Dendritic cell treated with granulocyte-macrophage colony-stimulating factor and Interleukin-4, amounts not matched to agents 40 ng/mL and 50 ng/mL, for 4 days (primary cell): Measurements from ENCODE around the gene NNAT.
"Not testable (repeated sequence)": the region's sequence is repeated elsewhere in the genome, so short reads cannot be mapped to it uniquely, and the experiment has no call there.

Source experiments
- H3K27ac Mint-ChIP-seq: one replicate; pipeline ENCODE4 v1.8.0; 2022; ENCODE audit warnings: mild to moderate bottlenecking, mixed read lengths
- H3K27me3 Mint-ChIP-seq: one replicate; pipeline ENCODE4 v1.8.0; 2022; ENCODE audit warnings: mild to moderate bottlenecking, mixed read lengths
- H3K36me3 Mint-ChIP-seq: one replicate; pipeline ENCODE4 v1.8.0; 2022; ENCODE audit warnings: low read depth, mixed read lengths
- H3K4me1 Mint-ChIP-seq: one replicate; pipeline ENCODE4 v1.8.0; 2022; ENCODE audit warnings: low read depth, mixed read lengths
- H3K4me3 Mint-ChIP-seq: one replicate; pipeline ENCODE4 v1.8.0; 2022; ENCODE audit warnings: mild to moderate bottlenecking, moderate library complexity, mixed read lengths
- H3K9me3 Mint-ChIP-seq: one replicate; pipeline ENCODE4 v1.8.0; 2022; ENCODE audit warnings: mixed read lengths
- intact Hi-C: fragments of 100-400 bp; cut with micrococcal nuclease; formaldehyde crosslinking; loops from one replicate; pipeline ENCODE4 v1.15.0; 2022

Gene NNAT

DNA sequence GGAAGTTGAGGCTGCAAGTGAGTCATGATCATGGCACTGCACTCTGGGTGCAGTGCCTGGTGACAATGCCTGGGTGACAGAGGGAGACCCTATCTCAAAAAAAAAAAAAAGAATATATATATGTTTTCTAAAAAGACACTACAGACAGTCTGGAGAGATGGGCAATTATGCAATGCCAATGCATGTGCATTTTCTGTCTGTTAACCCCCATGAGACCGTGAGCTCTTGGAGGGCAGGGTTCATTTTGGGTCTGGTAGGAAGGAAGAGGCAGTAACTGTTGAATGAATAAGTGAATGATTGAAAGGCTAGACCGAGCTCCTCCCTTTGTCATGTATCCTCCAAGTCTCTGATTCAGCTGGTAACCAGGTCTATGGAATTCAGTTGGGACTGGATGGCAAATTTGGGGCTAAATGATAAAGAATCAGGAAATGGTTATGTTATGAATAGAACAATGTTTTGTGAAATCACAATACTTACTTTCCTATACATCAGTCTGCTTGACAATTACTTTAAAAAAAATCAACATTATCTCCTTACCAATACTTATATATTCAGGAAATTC, 12.2 kb downstream of the NNAT start:
- intact Hi-C loops = no loop called here

DNA sequence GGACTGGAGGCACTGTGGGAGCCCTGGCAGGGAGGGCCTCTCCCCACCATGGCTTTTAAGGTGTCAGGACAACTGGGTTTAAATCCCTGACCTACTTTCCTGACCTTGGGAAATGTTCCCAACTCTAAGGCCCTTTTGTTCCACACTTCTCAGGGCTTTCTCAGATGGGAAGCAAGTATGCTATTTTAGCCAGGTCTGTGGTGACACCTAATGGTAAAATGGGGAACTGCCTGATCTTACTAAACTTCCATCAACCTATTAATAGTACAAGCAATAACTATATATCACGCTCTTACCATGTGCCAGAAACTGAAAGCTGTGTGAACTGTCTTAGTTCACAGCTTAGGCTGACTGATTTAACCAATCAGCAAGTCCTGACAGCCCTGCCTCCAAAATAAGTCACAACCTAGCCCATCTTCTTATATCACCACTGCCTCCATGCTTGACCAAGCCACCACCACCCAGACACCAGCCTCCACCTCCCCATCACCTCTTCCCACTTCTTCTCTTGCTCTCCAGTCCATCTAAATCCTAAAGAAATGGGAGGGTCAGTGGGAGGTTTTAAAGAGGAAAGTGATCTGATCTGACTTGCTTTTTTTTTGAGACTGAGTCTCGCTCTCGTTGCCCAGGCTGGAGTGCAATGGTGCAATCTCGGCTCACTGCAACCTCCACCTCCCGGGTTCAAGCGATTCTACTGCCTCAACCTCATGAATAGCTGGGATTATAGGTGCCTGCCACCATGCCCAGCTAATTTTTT, 13.5 kb downstream of the NNAT start:
- H3K27ac Mint-ChIP-seq = no peak overlapping the region
- no peaks in the 10 kb centered on the region for H3K9me3 Mint-ChIP-seq
- no peak overlapping the region for H3K4me3 Mint-ChIP-seq
- H3K4me1 Mint-ChIP-seq = peaks cover 13% of the 10 kb centered on the region
- intact Hi-C loops = loop anchor here (1.0 to 2.0 kb wide), 3 partner anchors 265 to 340 kb away; no protein-coding TSS in a partner anchor
- peaks cover 6% of the 10 kb centered on the region for H3K27me3 Mint-ChIP-seq
- no peaks in the 10 kb centered on the region for H3K36me3 Mint-ChIP-seq

More for the DNA sequence above, 12.2 kb downstream of the NNAT start:
- Mint-ChIP-seq H3K4me3 (no peak overlapping the region), H3K4me1 (peaks cover 23% of the 10 kb centered on the region), H3K36me3 (no peaks in the 10 kb centered on the region), H3K27ac (no peak overlapping the region), H3K9me3 (no peaks in the 10 kb centered on the region), H3K27me3 (peaks cover 8% of the 10 kb centered on the region)

DNA sequence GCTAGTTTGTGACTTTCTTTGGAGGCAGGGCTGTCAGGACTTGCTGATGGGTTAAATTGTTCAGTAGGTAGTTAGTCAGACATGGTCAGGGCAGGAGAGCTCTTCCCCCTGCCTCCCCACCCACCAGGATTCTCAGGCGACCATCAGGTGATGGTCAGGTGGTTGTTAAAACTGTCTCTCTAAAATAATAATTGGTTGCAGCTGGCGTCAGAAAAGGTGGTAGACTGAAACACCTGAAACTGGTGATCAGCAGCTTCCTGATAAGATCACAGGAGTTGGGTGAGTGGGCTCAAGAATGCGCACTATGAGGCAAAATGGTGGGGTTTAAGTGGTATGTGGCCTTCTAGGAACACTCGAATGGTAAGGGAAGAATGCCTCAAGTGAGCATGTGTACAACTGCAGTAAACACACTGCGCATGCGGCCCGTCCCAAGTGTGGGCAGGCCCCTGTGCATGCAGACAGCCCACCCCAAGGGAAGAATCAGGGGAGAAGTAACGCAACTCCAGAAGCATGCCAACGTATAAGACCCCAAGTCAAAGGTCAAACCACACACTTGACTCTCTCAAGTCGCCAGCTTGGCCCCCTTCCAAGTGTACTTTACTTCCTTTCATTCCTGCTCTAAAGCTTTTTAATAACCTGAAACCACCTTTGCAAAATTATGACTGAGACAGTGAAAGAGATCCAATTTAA, 14.5 kb downstream of the NNAT start:
- Mint-ChIP-seq H3K9me3 (no peaks in the 10 kb centered on the region), H3K27ac (no peak overlapping the region), H3K27me3 (peaks cover 10% of the 10 kb centered on the region), H3K36me3 (no peaks in the 10 kb centered on the region), H3K4me3 (no peak overlapping the region), H3K4me1 (peaks cover 13% of the 10 kb centered on the region)
- intact Hi-C loops = loop anchor here (2.0 kb wide), 1 partner anchor 341 kb away; no protein-coding TSS in a partner anchor

DNA sequence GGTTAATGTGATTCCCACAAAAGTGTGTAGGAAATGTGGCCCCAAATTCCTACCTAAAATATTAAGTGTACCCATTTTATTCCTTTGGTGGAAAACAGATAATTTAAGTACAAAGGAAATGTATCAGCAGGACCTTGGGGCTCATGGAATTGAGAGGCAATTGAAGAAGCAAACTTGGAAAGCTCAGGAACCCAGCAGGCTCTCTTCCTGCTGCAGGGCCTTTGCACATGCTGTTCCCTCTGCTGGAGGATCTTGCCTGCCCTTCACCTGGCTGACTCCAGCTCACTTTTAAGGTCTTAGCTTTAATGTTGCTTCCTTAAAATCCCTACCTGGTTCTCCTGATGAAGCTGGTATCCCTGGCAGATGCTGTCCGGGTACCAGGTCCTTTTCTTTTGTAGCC, 16.5 kb downstream of the NNAT start:
- Mint-ChIP-seq H3K27me3 (peaks cover 10% of the 10 kb centered on the region), H3K4me3 (no peak overlapping the region), H3K9me3 (no peaks in the 10 kb centered on the region), H3K27ac (no peak overlapping the region), H3K36me3 (no peaks in the 10 kb centered on the region), H3K4me1 (peaks cover 13% of the 10 kb centered on the region)
- intact Hi-C loops = no loop called here

DNA sequence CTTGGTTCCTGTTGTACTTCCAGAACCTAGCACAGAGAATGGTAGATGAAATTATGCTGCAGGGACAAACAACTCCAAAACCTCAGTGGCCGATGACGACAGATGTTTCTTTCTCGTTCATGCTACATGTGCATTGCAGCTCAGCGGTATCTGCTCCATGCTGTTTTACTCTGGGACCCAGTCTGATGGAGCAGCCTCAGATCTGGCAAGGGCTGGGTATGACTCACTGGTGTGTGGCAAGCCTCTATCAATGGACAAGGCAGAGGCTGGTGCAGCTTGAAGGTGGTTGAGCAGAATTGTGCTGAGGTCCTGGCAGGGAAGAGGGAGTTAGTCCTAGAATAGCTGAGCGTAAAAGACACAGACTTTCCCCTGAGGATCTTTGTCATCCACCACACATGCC, 17.0 kb downstream of the NNAT start:
- Mint-ChIP-seq H3K9me3 (no peaks in the 10 kb centered on the region), H3K27me3 (peaks cover 10% of the 10 kb centered on the region), H3K4me3 (no peak overlapping the region), H3K27ac (no peak overlapping the region), H3K36me3 (no peaks in the 10 kb centered on the region), H3K4me1 (peaks cover 13% of the 10 kb centered on the region)
- intact Hi-C loops = no loop called here

DNA sequence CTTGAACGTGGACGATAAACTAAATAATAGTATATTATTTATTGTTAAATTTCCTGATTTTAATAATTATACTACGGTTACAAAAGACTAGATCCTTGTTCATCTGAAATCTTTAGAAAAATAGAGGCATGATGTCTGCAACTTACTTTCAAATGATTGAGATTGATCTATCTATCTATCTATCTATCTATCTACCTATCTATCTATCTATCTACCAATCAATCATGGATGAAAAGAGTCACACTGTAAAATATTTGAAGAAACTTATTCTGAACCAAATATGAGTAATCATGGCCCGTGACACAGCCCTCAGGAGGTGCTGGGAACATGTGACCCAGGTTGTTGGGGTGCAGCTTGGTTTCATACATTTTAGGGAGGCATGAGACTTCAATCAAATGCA, 18.4 kb downstream of the NNAT start:
- peaks cover 12% of the 10 kb centered on the region for H3K4me1 Mint-ChIP-seq
- intact Hi-C loops = no loop called here
- H3K9me3 Mint-ChIP-seq = no peaks in the 10 kb centered on the region
- peaks cover 13% of the 10 kb centered on the region for H3K27me3 Mint-ChIP-seq
- no peak overlapping the region for H3K4me3 Mint-ChIP-seq
- H3K27ac Mint-ChIP-seq = no peak overlapping the region
- H3K36me3 Mint-ChIP-seq = no peaks in the 10 kb centered on the region

DNA sequence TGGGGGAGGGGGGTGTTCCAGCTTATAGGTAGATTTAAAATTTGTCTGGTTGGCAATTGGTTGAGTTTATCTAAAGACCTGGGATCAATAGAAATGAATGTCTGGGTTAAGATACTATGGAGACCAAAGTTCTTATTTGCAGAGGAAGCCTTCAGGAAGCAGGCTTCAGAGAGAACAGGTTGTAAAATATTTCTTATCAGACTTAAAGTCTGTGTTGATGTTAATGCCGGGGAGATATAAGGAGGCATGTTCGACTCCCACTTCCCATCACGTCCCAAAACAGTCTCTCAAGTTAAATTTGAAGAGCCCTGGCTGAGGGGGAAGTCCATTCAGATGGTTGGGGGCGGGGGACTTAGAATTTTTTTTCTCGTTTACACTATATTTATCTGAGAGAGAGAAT, 19.0 kb downstream of the NNAT start:
- intact Hi-C loops = no loop called here
- H3K36me3 Mint-ChIP-seq = no peaks in the 10 kb centered on the region
- no peaks in the 10 kb centered on the region for H3K9me3 Mint-ChIP-seq
- H3K27me3 Mint-ChIP-seq = peaks cover 13% of the 10 kb centered on the region
- H3K4me3 Mint-ChIP-seq = no peak overlapping the region
- H3K4me1 Mint-ChIP-seq = peaks cover 6% of the 10 kb centered on the region
- H3K27ac Mint-ChIP-seq = no peak overlapping the region

DNA sequence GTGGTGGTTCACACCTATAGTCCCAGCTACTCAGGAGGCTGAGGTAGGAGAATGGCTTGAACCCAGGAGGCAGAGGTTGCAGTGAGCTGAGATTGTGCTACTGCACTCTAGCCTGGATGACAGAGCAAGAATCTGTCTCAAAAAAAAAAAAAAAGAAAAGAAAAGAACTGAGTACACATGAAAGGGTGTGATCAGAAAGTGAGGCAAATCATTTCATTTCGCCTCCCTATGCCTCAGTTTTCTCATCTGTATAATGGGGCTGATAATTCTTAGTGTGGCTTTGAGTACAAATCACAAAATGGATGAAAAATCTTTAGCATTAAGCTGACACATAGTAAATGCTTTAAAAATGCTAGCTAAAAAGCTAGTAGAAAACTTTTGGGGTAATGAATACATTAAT, 19.8 kb downstream of the NNAT start:
- H3K27ac Mint-ChIP-seq, H3K4me1 Mint-ChIP-seq, intact Hi-C loops: not testable (repeated sequence)

DNA sequence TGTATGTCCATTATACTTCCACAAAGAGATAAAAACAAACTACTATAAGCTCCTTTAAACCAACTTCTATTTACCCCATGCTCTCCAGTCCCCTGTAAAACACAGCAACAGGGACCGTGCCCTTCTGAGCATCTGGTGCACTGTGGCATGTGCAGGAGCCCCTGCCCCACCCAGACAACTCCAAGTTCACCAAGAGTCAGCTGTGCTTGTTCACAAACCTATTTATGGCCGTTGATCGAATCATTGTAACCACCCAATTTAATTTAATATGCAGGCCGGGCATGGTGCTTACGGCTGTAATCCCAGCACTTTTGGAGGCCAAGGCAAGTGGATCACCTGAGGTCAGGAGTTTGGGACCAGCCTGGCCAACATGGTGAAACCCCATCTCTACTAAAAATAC, 20.3 kb downstream of the NNAT start:
- Mint-ChIP-seq H3K36me3 (no peaks in the 10 kb centered on the region), H3K27ac (no peak overlapping the region), H3K27me3 (peaks cover 20% of the 10 kb centered on the region), H3K4me3 (no peak overlapping the region), H3K4me1 (peaks cover 6% of the 10 kb centered on the region), H3K9me3 (no peaks in the 10 kb centered on the region)
- intact Hi-C loops = no loop called here

More for the DNA sequence above, 19.8 kb downstream of the NNAT start:
- H3K9me3 Mint-ChIP-seq, H3K4me3 Mint-ChIP-seq, H3K36me3 Mint-ChIP-seq: not testable (repeated sequence)
- peaks cover 15% of the 10 kb centered on the region for H3K27me3 Mint-ChIP-seq

DNA sequence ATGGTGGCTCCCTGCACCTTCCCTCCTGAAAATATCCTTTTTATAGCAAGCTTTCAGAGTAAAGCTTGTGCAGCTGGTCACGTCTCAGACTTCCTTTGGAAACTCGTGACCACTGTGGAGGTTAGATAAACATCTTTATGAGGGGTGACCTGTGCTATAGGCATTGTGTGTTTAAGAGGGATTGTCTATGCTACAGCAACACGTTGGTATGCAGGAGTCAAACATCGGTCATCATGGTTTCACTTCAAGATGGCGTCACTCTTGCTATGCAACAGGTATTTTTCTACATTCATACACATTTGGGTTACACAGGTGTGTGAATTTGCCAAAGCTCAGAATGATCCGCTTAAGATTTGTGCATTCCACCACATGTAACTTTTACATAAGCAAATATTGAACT, 21.2 kb downstream of the NNAT start:
- Mint-ChIP-seq H3K4me3 (no peak overlapping the region), H3K27me3 (peaks cover 22% of the 10 kb centered on the region), H3K4me1 (peaks cover 6% of the 10 kb centered on the region), H3K9me3 (no peaks in the 10 kb centered on the region), H3K36me3 (no peaks in the 10 kb centered on the region), H3K27ac (no peak overlapping the region)
- intact Hi-C loops = no loop called here

DNA sequence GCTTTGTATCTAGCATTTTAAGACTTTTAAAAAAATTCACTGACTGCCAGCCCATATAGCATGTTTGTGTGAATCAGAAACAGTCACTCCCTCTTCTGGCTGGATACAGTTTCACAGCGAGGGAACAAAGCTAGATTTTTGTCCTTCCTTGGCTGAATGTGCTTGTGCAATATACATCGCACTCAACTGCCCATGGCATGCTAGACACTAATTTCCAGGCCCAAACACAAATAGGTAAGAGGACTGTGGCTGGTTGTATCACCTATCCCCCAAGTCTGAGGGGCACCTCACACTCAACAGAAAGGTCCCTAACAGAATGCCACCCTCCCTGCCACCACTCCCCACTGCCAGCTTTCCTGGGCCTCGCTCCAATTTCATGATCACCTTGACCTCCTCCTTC, 22.8 kb downstream of the NNAT start:
- Mint-ChIP-seq H3K4me1 (no peaks in the 10 kb centered on the region), H3K36me3 (no peaks in the 10 kb centered on the region), H3K27me3 (peaks cover 20% of the 10 kb centered on the region), H3K4me3 (no peak overlapping the region), H3K9me3 (no peaks in the 10 kb centered on the region), H3K27ac (no peak overlapping the region)
- intact Hi-C loops = no loop called here

DNA sequence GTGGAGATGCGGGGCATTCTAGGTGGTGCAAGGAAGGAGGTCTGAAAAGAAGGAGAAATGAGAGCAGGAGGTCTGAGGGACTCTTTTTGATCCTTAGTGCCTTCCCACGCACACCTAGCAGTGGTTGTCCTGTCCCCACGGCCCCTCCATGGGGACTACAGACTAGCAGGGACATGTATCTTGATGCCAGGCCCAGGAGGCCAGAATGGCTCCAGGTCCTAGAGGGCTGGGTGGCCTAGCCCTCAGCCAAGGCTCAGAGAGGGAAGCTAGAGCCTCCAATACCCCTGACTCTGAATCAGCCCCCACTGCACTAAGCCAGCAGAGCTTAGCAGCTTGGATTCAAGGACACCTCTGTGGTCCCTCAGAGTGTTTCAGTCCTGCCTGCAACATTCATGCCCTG, 23.3 kb downstream of the NNAT start:
- Mint-ChIP-seq H3K4me1 (no peaks in the 10 kb centered on the region), H3K4me3 (no peak overlapping the region), H3K27ac (no peak overlapping the region), H3K9me3 (no peaks in the 10 kb centered on the region), H3K36me3 (no peaks in the 10 kb centered on the region), H3K27me3 (peaks cover 20% of the 10 kb centered on the region)
- intact Hi-C loops = no loop called here

DNA sequence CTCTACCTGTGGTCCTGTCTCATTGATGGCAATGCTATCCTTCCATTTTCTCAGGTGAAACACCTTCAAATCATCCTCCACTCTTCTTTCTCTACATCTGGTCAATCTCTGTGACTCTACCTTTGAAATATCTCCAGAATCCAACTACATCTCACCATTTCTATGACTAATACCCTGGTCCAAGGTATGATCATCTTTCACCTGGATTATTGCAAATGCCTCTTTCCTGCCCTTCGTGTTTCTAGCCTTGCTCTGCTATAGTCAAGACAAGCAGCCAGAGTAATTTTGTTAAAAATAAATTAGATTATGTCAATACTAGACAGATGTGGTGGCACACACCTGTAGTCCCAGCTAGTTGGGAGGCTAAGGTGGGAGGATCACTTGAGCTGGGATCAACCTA, 24.5 kb downstream of the NNAT start:
- intact Hi-C loops = no loop called here
- Mint-ChIP-seq H3K36me3 (no peaks in the 10 kb centered on the region), H3K27me3 (peaks cover 16% of the 10 kb centered on the region), H3K4me1 (no peaks in the 10 kb centered on the region), H3K4me3 (no peak overlapping the region), H3K27ac (no peak overlapping the region), H3K9me3 (no peaks in the 10 kb centered on the region)

DNA sequence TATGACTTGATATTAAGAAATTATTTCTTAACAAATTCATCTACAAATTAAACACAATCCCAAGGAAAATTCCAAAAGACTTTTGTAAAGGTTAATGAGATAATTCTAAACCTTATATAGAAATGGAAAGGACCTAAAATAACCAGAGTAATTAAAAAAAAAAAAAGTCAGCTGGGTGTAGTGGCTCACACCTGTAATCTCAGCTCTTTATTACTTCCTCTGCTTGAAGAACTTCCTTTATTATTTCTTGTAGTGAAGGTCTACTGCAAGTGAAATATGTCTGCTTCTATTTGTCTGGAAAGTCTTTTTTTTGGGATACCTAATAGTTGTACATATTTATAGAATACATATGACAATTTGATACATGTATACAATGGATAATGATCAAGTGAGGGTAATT, 26.9 kb downstream of the NNAT start:
- H3K4me1 Mint-ChIP-seq = no peaks in the 10 kb centered on the region
- H3K27me3 Mint-ChIP-seq = peaks cover 25% of the 10 kb centered on the region
- no peaks in the 10 kb centered on the region for H3K9me3 Mint-ChIP-seq
- intact Hi-C loops = no loop called here
- H3K4me3 Mint-ChIP-seq = no peak overlapping the region
- H3K27ac Mint-ChIP-seq = no peak overlapping the region
- no peaks in the 10 kb centered on the region for H3K36me3 Mint-ChIP-seq
